ENCODE results near the gene CHRNA7.
"Not testable (repeated sequence)": the region's sequence is repeated elsewhere in the genome, so short reads cannot be mapped to it uniquely, and the experiment has no call there.

DNA sequence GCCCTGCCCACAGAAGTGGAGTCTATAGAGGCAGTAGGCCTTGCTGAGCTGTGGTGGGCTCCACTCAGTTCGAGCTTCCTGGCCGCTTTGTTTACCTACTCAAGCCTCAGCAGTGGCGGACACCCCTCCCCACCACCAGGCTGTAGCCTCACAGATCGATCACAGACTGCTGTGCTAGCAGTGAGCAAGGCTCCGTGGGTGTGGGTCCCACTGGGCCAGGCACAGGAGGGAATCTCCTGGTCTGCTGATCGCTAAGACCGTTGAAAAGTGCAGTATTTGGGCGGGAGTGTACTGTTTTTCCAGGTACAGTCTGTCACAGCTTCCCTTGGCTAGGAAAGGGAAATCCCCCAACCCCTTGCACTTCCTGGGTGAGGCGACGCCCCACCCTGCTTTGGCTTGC lies 115.2 kb downstream of the CHRNA7 start:
- TF ChIP-seq EZH2 (IDR thresholded peaks at IDR 0.05; ENCODE audit: insufficient read depth, poor library complexity, severe bottlenecking); EZH2phosphoT487 (IDR thresholded peaks at IDR 0.05; ENCODE audit: insufficient read depth, low read depth): not testable (repeated sequence)

Measured in GM23248 (cell line).